Thyroid gland (tissue), 4 donors: ENCODE measurements around the gene KLHDC4. TPM values are rescaled to one million over a fixed set of nuclear protein-coding genes. Genes with fewer than 3 reads are reported as not detected.

ENCODE experiments used
- DNase-seq, 2 donors: peaks; one replicate each; pipeline ENCODE4 v3.0.0-alpha.2; 2019
- H3K27ac ChIP-seq, 3 donors: fragments of 200-600 bp; sonication (generic); 1 replicate in 2 of 3; 2 replicates in 1 of 3; pipeline ENCODE4 v1.5.1; 2016 to 2019; ENCODE audit warnings: mild to moderate bottlenecking in 1 of 3, moderate library complexity in 1 of 3
- H3K27me3 ChIP-seq: fragments of 200-600 bp; sonication (generic); one replicate; pipeline ENCODE4 v1.5.1; 2019
- H3K36me3 ChIP-seq, 2 donors: fragments of 200-600 bp; sonication (generic); one replicate each; pipeline ENCODE4 v1.5.1; 2016 to 2019
- H3K4me1 ChIP-seq, 2 donors: fragments of 200-600 bp; sonication (generic); one replicate each; pipeline ENCODE4 v1.5.1; 2017 to 2019
- H3K4me3 ChIP-seq, 3 donors: fragments of 200-600 bp; sonication (generic); replicated peaks in 1 of 3; 1 replicate in 2 of 3; 2 replicates in 1 of 3; pipeline ENCODE4 v1.5.1; 2016; ENCODE audit warnings: mild to moderate bottlenecking in 1 of 3
- H3K9me3 ChIP-seq: fragments of 200-600 bp; sonication (generic); one replicate; pipeline ENCODE4 v1.5.1; 2017
- POLR2A ChIP-seq, 2 donors: fragments of 450-650 bp; IDR thresholded peaks; one replicate each; pipeline ENCODE4 v1.6.1; 2017; ENCODE audit warnings: antibody characterized with exemption in 2 of 2, mild to moderate bottlenecking in 2 of 2, moderate library complexity in 1 of 2
- WGBS, 2 donors: methylation state at CpG; one replicate each; pipeline ENCODE4 v1.1.5; 2017; 5-methylcytosine and 5-hydroxymethylcytosine counted together
- intact Hi-C: fragments of 100-400 bp; cut with DNase I; formaldehyde crosslinking; loops from one replicate; pipeline ENCODE4 v1.15.1; 2023
- total RNA-seq, 4 donors: library from RNA; depleted of rRNA; stranded (reverse); fragments of >200 nt; gene quantifications; one replicate each; pipeline ENCODE4 v1.2.3, GENCODE V29; 2016
- TF ChIP-seq, protein P1 (sequence below), 6 experiments: fragments of 200-600 bp in 3 of 6; fragments of 450-650 bp in 3 of 6; sonication (generic) in 3 of 6; IDR thresholded peaks; one replicate each; pipeline ENCODE4 v1.5.1; 2016 to 2019; ENCODE audit warnings: antibody characterized with exemption in 6 of 6, mild to moderate bottlenecking in 2 of 6, inconsistent platforms in 1 of 6, moderate library complexity in 1 of 6

KLHDC4 gene
- total RNA-seq, 4 donors from 2014 or later, result 19.9 to 40.9 (median 30.3) TPM

DNA sequence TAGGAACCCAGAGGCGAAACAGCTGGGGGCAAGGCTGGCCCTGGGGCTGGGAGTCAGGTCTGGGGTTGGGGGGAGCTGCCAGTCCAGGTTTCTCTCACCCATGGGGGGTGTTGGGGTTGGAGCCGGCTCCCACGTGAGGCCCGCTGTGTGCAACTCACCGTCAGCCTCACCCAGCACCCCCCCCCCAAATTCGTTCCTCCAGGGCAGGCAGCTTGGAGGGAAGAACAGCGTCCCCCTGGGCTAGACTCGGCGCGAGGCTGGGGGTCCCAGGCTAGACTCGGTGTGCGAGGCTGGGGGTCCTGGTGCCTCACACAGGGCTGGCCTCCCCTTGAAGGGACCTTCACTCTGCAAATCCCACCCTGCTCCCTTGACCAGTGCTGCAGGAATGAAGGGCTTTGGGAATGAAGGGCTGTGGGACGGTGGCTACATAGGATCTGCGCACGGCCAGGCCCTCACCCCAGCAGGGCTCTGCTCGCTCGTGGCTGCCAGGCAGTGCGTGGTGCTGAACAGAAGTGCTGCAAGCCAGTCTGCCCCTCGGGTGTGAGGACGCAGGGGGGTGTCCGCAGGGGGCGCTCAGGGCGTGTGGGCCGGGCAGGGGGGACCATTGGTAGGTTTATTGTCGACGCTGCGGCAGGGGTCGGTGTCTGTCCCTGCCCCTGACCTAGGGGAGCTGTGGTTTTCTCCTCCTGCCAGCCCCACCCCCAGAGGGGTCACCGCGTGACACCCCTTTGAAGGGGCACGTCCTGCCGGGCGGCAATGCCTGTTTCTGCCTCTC, 74.7 kb downstream of the KLHDC4 start:
- intact Hi-C loops, result no loop called here
- Histone ChIP-seq H3K4me1 (peaks cover 2 to 10% of the 10 kb centered on the region in 2 donors), H3K27ac (no peak overlapping the region), H3K27me3 (no peaks in the 10 kb centered on the region), H3K9me3 (no peaks in the 10 kb centered on the region), H3K4me3 (no peak overlapping the region), H3K36me3 (no peaks in the 10 kb centered on the region)
- no peak for DNase-seq
- 72 to 76% methylated on average over 13 to 15 of the region's 33 CpGs for WGBS, 2 donors
- TF ChIP-seq POLR2A (IDR thresholded peaks at IDR 0.05), result no peak
- TF ChIP-seq, protein P1, sequence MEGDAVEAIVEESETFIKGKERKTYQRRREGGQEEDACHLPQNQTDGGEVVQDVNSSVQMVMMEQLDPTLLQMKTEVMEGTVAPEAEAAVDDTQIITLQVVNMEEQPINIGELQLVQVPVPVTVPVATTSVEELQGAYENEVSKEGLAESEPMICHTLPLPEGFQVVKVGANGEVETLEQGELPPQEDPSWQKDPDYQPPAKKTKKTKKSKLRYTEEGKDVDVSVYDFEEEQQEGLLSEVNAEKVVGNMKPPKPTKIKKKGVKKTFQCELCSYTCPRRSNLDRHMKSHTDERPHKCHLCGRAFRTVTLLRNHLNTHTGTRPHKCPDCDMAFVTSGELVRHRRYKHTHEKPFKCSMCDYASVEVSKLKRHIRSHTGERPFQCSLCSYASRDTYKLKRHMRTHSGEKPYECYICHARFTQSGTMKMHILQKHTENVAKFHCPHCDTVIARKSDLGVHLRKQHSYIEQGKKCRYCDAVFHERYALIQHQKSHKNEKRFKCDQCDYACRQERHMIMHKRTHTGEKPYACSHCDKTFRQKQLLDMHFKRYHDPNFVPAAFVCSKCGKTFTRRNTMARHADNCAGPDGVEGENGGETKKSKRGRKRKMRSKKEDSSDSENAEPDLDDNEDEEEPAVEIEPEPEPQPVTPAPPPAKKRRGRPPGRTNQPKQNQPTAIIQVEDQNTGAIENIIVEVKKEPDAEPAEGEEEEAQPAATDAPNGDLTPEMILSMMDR (IDR thresholded peaks at IDR 0.05), result no peak

DNA sequence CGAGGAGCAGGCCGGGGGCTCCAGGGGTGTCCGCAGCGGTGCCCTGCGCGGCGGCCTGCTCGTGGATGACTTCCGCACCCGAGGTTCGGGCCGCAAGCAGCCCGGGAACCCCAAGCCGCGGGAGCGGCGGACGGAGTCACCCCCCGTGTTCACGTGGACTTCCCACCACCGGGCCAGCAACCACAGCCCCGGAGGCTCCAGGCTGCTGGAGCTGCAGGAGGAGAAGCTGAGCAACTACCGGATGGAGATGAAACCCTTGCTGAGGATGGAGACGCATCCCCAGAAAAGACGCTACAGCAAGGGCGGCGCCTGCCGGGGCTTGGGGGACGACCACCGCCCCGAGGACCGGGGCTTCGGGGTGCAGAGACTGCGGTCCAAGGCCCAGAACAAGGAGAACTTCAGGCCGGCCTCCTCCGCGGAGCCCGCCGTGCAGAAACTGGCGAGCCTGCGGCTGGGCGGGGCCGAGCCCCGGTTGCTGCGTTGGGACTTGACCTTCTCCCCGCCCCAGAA, 75.8 kb downstream of the KLHDC4 start:
- intact Hi-C loops, result no loop called here
- DNase-seq, result no peak
- 88 to 94% methylated on average over 28 to 39 of the region's 46 CpGs for WGBS, 2 donors

DNA sequence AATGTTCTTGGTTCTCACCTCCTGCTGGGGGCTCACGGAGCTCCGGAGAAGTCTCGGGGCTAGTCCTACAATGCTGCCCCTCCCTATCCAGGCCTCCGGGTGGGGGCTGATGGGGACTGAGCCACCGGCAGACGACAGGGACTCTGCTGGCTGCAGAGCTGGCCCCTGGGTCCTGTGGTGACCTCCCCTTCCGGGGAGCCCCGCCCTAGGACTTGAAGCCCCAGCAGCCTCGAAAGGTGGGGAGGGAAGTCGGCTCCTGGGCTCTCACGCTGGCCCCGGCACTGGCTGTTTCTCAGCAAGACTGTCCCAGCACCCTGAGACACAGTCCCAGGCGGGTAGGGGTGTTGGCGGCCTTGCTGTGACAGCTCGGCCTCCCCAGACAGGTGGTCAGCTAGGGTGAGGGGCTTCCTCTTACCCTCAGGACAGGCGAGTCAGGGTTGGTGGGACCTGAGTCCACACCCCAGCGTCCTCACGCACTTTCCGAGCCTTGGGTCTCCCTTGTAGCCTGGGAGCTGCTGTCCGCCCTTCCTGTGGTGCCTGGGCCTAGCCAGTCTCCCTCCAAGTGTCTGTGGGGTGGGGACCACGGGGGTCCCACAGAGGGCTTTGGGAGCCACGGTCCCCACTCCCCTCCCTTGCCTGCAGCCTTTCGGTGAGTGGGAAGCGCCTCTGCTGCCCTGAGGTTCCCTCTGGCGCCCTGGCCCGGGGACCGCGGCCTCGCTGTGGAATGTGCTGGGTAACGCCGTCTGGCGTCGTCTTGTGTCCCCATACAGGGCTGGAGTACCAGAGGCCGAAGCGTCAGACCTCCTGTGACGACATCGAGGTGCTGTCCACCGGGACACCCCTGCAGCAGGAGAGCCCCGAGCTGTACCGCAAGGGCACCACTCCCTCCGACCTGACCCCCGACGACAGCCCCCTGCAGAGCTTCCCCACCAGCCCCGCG, 76.6 kb downstream of the KLHDC4 start:
- no peak overlapping the region for H3K27ac ChIP-seq
- TF ChIP-seq POLR2A (IDR thresholded peaks at IDR 0.05), result no peak
- TF ChIP-seq, protein P1 (IDR thresholded peaks at IDR 0.05), result no peak
- intact Hi-C loops, result no loop called here
- H3K36me3 ChIP-seq, result no peaks in the 10 kb centered on the region
- peaks cover 2 to 10% of the 10 kb centered on the region in 2 donors for H3K4me1 ChIP-seq
- 90 to 91% methylated on average over 9 to 34 of the region's 45 CpGs for WGBS, 2 donors
- no peaks in the 10 kb centered on the region for H3K27me3 ChIP-seq
- no peak overlapping the region for H3K4me3 ChIP-seq
- no peak for DNase-seq
- no peaks in the 10 kb centered on the region for H3K9me3 ChIP-seq

More for the DNA sequence above, 75.8 kb downstream of the KLHDC4 start:
- Histone ChIP-seq H3K36me3 (no peaks in the 10 kb centered on the region), H3K27ac (no peak overlapping the region), H3K9me3 (no peaks in the 10 kb centered on the region), H3K4me1 (peaks cover 2 to 10% of the 10 kb centered on the region in 2 donors), H3K27me3 (no peaks in the 10 kb centered on the region), H3K4me3 (no peak overlapping the region)
- TF ChIP-seq POLR2A (IDR thresholded peaks at IDR 0.05), result no peak
- TF ChIP-seq, protein P1 (IDR thresholded peaks at IDR 0.05), result no peak

DNA sequence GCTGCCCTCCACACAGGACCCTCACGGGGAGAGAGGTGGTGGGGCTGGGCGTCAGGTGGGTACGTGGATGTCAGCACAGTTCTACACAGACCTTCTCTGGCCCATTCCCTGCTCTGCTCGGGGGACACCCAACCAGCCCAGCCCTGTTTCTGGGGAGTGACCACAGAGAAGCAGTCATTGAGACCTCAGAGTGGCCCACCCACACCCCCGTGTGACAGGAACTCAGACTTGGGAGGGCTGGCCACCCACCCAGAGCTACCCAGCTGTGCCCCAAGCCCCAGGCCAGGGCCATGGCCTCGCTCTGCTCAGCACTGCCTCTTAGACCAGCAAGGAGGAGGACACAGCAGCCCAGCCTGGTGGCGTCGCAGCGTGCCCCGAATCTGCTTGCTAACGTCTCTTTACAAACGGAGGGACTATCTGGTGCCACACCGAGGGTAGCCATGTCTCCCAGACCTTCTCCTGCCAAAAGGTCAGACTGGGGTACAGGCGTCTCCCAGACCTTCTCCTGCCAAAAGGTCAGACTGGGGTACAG, 77.7 kb downstream of the KLHDC4 start:
- no peak for DNase-seq
- H3K36me3 ChIP-seq, result no peaks in the 10 kb centered on the region
- no peak overlapping the region for H3K27ac ChIP-seq
- no peaks in the 10 kb centered on the region for H3K9me3 ChIP-seq
- H3K4me3 ChIP-seq, result no peak overlapping the region
- WGBS, 2 donors, result 91 to 100% methylated on average over 4 to 5 of the region's 14 CpGs
- TF ChIP-seq, protein P1 (IDR thresholded peaks at IDR 0.05), result no peak
- no peak for TF ChIP-seq POLR2A (IDR thresholded peaks at IDR 0.05)
- H3K4me1 ChIP-seq, result peaks cover 2 to 10% of the 10 kb centered on the region in 2 donors
- no peaks in the 10 kb centered on the region for H3K27me3 ChIP-seq
- intact Hi-C loops, result no loop called here
